D341Med (cell line): ENCODE measurements around the gene PAPPA2.
A peak's percentile ranks its signal among the peaks of the same experiment; 100 is the strongest.
"Not testable (repeated sequence)": the region's sequence is repeated elsewhere in the genome, so short reads cannot be mapped to it uniquely, and the experiment has no call there.

ENCODE experiments used
- DNase-seq: peaks from one replicate; pipeline ENCODE4 v3.0.0; 2012; ENCODE audit warnings: low spot score

PAPPA2 gene, protein sequence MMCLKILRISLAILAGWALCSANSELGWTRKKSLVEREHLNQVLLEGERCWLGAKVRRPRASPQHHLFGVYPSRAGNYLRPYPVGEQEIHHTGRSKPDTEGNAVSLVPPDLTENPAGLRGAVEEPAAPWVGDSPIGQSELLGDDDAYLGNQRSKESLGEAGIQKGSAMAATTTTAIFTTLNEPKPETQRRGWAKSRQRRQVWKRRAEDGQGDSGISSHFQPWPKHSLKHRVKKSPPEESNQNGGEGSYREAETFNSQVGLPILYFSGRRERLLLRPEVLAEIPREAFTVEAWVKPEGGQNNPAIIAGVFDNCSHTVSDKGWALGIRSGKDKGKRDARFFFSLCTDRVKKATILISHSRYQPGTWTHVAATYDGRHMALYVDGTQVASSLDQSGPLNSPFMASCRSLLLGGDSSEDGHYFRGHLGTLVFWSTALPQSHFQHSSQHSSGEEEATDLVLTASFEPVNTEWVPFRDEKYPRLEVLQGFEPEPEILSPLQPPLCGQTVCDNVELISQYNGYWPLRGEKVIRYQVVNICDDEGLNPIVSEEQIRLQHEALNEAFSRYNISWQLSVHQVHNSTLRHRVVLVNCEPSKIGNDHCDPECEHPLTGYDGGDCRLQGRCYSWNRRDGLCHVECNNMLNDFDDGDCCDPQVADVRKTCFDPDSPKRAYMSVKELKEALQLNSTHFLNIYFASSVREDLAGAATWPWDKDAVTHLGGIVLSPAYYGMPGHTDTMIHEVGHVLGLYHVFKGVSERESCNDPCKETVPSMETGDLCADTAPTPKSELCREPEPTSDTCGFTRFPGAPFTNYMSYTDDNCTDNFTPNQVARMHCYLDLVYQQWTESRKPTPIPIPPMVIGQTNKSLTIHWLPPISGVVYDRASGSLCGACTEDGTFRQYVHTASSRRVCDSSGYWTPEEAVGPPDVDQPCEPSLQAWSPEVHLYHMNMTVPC (N-terminal part only)

GRCh38 chr1:176462674-176463378 lies at the start of gene PAPPA2:
PAPPA2 (plus strand) TSS chr1:176463175; CDS start chr1:176556323, 93,148 bp downstream.
- DNase-seq: no peak

- DNase-seq: no peak
These were observed 46.2 kb upstream of the PAPPA2 start for GRCh38 chr1:176416777-176417176.

DNA sequence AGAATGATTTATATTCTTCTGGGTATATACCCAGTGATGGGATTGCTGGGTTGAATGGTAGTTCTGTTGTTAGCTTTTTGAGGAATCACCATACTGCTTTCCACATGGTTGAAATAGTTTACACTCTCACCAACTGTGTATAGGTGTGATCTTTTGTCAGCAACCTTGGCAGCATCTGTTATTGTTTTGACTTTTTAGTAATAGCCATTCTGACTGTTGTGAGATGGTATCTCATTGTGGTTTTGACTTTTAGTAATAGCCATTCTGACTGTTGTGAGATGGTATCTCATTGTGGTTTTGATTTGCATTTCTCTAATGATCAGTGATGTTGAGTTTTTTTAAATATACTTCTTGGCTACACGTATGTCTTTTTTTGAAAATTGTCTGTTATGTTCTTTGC lies 43.4 kb upstream of the PAPPA2 start:
- DNase-seq: not testable (repeated sequence)

DNA sequence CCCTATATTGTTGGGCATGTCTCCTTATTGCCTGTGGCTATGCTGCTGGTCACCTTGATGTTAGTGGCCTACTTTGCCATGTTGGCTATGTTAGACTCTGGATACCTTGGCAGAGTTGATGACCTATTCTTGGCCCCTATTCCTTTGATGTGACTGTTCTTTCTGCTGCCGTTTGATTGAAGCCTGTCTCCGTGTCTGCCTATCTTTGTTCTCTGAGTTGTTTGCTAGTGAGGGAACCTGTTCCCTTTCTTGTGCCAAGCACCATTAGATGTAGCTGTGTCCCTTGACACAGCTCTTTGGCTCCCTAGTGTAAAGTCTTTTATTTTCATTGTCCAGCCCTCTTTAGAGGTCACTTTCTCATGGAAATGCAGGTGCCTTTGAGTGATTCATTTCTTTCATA lies 28.7 kb upstream of the PAPPA2 start:
- no peak for DNase-seq

- no peak for DNase-seq
These were observed 26.7 kb upstream of the PAPPA2 start for GRCh38 chr1:176436251-176436650.

DNA sequence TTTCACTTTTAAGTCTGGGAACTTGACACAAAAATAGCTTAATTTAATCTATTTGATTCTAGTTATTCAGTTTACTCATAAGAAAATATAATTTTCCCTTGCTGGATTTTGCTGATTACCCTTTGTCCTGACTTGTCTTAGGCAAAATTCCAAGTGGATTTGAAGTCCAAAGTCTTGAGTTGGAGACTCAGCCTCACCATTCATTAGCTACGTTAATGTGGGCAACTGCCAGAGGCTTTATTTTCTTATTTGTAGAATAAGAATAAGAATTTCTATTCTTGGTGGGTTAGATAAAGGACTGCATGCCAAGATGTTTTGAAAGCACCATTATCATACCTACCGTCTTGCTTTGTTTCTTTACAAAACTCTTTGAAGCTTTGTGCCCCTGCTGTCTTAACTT lies 22.8 kb upstream of the PAPPA2 start:
- DNase-seq: no peak

DNA sequence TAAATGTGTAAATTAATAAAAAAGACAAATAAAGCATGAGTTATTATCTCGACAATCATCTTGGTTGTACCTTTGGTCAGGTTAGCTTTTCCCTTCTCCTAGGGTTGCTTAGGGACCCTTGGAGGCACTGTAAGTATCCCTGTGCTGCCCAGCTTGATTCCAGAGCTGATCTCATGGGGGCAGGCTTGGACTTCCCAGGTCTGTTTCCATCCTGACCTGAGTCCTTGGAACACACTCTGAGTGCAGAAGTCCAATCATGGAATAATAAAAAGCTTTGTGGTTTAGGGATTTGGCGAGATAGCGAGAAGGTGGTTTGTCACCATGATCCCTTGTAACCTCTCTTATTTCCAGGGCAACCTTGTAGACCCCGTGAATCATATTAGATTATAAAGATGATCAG lies 18.7 kb upstream of the PAPPA2 start:
- no peak for DNase-seq

- DNase-seq: no peak
These were observed 17.6 kb upstream of the PAPPA2 start for GRCh38 chr1:176445402-176445801.

- DNase-seq: no peak
These were observed 14.6 kb upstream of the PAPPA2 start for GRCh38 chr1:176448340-176448739.

DNA sequence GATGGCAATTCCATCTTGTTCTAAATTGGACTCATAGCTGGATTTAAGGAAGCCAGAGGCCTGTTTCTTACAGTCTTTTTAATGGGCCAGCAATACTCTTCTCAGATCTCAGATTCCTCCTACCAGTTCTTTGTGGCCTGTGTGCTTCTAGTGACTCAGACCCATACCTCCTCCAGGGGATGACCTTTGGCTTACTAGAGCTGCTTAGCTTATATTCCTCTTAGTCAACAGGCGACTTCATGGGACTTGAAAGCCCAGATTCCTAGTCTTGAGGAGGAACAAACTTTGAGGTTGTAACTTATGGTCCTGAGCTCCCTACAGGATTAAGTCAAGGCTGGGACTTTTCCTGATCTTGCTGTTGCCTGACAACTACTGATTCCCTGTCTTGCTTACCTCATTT lies 12.4 kb upstream of the PAPPA2 start:
- DNase-seq: no peak

GRCh38 chr1:176451741-176452140 lies 11.2 kb upstream of the PAPPA2 start:
- not testable (repeated sequence) for DNase-seq

DNA sequence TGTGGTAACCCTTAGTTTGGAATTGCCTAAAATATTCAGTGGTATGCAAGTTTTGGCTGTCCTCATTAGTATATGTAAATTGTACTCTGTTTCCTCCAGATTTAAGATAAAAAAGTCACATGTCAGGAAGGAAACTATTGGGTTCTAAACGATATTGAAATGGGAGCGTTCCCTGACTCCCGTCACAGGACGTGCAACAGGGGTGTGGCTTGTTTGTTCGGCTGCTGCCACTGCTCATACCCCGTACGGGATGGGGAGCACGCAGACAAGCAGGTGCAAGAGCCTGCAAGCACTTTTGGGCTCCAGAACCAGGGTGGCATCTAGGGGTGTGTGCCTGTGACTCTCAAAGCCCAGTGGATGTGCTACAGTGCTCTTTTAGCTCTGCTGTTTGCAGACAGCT lies 6.2 kb upstream of the PAPPA2 start:
- no peak for DNase-seq

GRCh38 chr1:176460544-176461336 lies 2.2 kb upstream of the PAPPA2 start:
- DNase-seq: no peak

- DNase-seq: no peak
These were observed 1.4 kb upstream of the PAPPA2 start for GRCh38 chr1:176461576-176461975.

GRCh38 chr1:176466514-176466913 lies 3.5 kb downstream of the PAPPA2 start:
- DNase-seq: peak; percentile 85

GRCh38 chr1:176469450-176470010 lies 6.6 kb downstream of the PAPPA2 start:
- no peak for DNase-seq

GRCh38 chr1:176471338-176472121 lies 8.6 kb downstream of the PAPPA2 start:
- no peak for DNase-seq

GRCh38 chr1:176479971-176480370 lies 17.0 kb downstream of the PAPPA2 start:
- DNase-seq: no peak

- DNase-seq: no peak
These were observed 17.8 kb downstream of the PAPPA2 start for GRCh38 chr1:176480750-176481149.

DNA sequence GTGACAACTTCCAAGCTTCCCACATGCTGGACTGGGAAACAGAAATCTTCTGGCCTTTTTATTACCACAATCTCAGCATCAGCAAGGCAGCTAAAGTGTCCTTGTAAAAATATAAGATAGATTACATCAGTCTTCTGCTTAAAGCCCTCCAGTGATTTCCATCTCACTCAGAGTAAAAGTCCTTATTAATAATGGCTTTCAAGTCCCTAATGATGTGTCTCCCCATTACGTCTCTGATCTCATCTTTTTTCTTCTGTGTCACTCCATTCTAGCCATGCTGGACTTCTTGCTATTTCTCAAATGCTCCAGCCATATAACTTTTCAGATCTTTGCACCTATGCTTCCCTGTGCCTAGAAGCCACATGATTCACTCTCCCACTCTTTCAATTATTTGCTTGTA lies 22.1 kb downstream of the PAPPA2 start:
- DNase-seq: no peak
